HG02759 (cell line): Measurements from ENCODE around the gene FKBP1B.
"Not testable (repeated sequence)": the region's sequence is repeated elsewhere in the genome, so short reads cannot be mapped to it uniquely, and the experiment has no call there.

Source experiments
- ATAC-seq: cut with Tn5 transposase; IDR thresholded peaks from one replicate; pipeline ENCODE4 v1.9.1; 2021; ENCODE audit warnings: mild to moderate bottlenecking, moderate library complexity; ENCODE audit not compliant: unreplicated experiment

FKBP1B gene

GRCh38 chr2:24049485-24050021 is at the start of gene FKBP1B:
Gene FKBP1B, plus strand, starts transcription at chr2:24049741. Its CDS starts 109 bp downstream, at chr2:24049850.
- ATAC-seq = no peak

DNA sequence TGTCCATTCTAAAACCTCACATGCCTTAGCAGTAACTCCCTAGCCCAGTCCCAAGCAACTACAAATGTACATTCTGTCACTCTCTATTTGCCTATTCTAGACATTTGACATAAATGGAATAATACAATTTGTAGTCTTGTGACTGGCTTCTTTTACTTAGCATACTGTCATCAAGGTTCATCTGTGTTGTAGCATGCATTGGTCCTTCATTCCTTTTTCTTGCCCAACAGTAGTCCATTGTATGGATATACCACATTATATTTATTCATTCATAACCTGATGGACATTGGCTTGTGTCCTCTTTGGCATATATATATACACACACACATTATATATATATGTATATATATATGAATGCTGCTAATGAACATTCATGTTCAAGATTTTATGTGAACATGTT is 41.8 kb upstream of the FKBP1B start:
- ATAC-seq = no peak

DNA sequence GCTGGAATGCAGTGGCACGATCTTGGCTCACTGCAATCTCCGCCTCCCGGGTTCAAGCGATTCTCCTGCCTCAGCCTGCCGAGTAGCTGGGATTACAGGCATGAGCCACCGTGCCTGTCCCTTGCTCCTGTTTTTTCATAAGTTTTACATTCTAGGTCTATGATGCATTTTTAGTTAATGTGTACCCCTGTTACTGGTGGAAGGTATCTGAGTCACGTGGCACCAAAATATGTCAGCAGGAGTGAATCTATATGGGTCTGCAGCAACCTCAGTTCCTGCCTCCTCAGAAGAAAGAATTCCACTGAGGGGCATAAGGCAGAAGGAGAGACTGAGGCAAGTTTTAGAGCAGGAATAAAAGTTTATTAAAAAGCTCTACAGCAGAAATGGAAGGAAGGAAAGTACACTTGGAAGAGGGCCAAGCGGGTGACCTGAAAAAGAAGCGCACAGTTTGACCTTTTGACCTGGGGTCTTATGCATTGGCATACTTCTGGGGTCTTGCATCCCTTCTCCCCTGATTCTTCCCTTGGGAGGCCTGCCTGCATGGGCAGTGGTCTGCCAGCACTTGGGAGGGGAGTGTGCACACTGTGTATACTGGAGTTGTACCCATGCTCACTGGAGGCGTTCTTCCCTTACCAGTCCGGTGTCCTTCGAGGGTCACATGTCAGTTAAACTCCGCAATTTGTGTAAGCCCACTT is 40.7 kb upstream of the FKBP1B start:
- no peak for ATAC-seq

GRCh38 chr2:24009367-24009679 is 40.2 kb upstream of the FKBP1B start:
- no peak for ATAC-seq

DNA sequence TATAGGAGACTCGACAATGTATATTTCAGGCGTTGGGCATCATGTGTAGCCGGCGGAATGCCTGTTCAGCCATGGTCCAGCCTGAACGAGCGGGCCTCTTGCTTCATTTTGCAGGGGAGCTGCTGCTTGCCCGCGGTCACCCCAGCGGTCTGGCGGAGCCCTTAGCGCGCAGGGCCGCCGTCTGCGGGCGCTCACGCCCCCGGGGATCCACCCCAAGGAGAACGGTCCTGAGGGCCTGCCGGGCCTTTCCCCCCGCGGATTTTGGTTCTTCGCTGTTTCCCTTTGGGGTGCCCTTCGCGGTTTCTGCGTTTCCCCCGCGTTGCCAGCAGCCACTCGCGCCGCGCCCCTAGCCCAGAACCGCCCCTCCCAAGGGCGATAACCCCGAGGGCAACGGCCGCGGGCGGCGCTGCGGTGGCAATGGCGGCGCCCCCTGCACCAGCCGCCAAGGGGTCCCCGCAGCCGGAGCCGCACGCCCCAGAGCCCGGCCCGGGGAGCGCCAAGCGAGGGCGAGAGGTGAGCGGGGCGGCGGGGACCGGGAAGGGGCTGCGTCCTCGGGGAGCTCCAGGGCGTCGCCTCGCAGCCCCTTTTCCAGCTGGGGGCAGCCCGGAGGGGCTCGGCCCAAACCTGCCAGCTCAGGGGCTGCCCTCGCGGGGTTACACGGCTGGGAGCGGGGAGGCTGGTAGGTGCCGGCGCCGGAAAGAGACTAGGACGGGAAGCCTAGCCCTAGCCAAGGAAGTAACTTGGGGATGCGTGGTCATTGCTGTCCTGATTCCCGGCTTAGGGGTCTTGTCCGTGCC is 39.7 kb upstream of the FKBP1B start, which contains the start of gene MFSD2B:
Gene MFSD2B, plus strand, starts transcription at position 406 of the 797 bp plus-strand sequence. Its CDS starts 12 bp downstream, at position 418.
- ATAC-seq = no peak

DNA sequence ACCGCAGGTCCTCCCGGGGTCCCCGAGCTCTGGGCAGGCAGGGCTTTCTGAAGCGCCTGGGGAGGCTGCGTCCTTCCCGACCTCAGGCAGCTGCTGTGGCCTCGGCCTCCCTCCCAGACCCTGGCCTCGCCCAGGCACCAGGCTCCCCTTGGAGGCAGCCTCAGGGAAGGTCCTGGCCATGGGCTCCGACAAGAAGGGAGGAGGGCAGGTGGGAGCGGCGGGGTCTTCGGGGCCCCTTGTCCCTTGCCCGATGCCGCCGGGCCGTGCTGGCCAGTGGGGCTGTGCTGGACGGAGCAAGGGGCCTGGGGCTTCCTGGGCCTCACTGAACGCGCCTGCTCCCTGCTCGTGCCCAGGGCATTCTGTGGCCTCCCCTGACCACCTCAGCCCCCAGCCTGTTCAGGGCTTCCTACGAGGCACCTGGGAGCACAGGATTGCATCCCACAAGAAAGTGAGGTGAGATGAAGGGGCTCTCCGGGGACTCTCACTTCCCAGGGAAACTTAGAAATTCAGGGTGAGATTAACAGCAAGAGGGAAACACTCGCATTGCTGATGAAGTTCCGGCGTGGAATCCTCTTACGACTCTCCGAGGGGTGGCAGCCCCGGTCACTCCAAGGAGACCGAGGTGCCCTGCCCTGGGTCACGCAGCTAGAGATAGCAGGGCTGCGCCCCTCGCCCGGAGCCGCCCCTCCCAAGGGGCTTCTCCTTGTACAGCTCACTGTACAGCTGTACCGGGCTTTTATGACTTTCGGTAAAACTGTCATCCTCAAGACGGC is 38.9 kb upstream of the FKBP1B start:
- no peak for ATAC-seq

DNA sequence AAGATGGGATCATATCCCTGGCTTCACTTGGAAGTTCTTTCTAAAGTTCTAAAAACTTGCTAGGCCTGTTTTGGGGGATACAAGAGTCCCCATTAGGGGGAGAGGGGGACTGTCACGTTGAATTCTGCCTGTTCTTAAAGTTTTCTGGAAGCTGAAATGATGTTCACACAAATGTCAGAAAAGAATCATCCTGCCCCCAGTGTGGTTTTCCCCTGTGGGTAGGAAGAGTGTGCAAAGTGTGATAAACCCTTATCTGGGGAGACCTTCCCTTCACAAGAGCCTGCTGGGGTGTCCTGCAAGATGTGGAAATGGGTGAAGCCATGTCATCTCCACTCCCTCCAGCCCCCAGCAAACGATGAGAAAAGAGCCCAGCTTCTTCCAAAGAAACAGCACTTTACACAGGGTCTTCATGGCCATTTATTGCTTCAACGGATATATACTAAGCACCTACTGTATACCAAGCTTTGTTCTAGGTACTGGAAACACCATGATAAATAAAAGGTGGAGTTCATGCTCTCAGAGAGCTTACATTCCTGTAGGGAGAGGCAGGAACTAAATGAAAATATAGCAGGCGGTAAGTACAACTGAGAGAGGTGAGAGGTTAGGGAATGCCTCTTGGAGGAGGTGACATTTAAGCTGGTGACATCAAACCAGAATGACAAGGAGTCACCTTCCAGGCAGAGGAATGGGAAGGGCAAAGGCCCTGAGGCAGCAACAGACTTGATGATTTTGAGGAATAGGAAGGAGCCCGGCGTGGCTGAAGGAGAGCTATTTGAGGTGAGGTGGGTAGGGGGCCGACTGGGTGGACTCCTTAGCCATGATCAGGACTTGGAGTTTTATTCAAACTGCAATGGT is 38.1 kb upstream of the FKBP1B start:
- no peak for ATAC-seq

DNA sequence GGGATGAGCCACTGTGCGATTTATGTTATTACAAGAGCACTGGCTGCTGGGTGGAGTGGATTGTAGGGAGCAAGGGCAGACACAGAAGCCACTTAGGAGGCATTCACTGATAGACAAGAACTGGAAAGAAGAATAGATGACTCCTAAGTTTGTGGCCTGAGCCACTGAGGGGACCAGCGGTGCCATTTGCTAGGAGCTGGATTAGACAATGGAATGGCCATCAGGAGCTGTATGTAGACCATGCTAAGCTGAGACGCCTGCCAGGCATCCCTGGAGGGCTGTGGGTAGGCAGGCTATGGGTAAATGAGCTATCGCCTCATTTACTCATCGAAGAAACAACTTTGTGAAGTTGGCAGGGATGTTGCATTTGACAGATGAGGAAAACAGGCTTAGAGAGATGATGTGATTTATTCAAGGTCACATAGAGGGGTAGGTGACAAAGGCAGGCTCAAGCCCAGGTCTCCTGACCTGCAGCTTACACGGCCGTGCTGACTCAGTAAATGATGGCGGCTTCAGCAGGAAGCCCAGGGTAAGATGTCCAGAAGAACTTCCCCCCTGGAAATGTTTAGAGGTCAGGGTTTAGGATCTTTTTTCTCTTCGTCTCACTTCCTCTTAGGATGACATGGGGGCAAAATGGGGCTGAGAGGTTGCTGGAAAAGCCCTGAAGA is 36.9 kb upstream of the FKBP1B start:
- ATAC-seq = no peak

DNA sequence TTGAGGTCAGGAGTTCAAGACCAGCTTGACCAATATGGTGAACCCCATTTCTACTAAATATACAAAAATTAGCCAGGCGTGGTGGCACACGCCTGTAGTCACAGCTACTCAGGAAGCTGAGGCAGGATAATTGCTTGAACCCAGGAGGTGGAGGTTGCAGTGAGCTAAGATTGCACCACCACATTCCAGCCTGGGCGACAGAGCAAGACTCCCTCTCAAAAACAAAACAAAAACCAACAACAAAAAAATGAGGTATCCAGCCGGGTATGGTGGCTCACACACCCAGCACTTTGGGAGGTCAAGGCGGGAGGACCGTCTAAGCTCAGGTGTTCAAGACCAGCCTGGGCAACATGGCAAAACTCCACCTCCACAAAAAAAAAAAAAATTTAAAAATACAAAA is 34.6 kb upstream of the FKBP1B start:
- ATAC-seq = not testable (repeated sequence)

DNA sequence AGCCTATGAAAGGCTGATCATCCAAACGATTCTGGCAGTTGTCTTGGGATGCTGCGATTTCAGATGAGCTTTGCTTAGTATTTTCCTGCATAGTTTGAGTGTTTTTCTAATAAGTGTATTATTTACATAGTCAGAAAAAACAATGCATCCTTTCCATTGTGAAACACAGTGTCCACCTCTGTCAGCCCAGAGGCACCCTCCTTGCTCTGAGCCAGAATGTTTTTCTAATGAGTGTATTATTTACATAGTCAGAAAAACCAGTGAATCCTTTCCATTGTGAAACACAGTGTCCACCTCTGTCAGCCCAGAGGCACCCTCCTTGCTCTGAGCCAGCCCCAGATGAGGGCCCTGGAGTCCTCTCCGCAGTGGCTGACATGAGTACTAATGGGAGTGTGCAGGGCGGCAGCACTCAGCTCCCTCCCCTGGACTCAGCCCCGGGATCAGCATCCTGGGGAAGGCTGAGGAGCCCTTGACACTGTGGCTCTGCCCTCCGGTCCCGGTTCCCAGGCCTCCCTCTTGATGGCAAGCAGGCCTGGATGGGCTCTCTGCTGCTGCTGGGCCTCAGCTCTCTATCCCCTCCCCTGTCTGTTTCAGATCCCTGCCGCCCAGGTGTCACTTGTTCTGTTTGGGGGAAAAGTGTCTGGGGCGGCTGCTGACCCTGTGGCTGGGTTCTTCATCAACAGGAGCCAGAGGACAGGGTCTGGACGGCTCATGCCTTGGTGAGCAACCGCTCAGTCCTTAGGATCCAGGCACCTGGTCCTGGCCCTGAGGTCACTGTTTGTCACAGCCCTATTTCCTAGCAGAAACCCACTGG is 33.8 kb upstream of the FKBP1B start:
- no peak for ATAC-seq

DNA sequence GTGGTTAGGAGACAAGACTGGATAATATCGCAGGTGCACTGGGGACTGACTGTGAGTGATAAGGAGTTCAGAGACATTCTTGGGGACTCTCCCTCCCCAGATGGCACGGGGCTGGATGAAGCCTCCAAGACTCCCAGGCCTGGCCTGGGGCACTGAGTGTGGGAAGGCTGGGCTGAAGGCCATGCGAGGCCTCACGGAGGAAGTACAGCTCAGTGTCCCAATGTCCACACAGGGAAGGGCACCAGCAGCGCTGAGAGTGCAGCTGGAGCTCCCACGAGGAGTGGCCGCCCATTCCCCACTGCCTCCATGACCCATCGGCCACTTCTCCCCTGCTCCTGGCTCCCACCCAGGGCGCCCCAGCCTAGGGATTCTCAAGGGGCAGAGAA is 33.2 kb upstream of the FKBP1B start:
- ATAC-seq = no peak

GRCh38 chr2:24016853-24017703 is 32.5 kb upstream of the FKBP1B start:
- ATAC-seq = no peak

DNA sequence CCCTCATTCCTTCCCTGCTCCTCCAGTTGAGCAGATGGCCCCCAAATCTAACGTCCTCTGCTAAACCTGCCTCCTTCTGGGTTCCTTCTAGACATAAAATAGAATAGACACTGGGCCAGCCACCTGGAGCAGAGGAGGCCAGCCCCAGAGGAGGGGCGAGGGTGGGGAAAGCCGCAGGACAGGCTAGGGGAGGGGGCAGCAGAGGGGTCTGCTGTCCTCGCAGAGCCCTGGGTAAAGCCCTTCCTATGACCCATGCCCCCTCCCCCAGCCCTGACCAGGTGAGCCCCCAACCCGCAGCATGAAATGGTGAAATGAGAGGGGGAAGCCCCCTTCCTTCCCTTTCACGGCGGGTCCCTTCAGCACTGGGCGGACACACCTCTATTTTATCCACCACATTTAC is 31.8 kb upstream of the FKBP1B start:
- ATAC-seq = no peak

GRCh38 chr2:24018241-24018640 is 31.3 kb upstream of the FKBP1B start:
- ATAC-seq = no peak

- no peak for ATAC-seq
Observed at GRCh38 chr2:24019729-24020128, 29.8 kb upstream of the FKBP1B start.

GRCh38 chr2:24020244-24020643 is 29.3 kb upstream of the FKBP1B start:
- ATAC-seq = no peak

DNA sequence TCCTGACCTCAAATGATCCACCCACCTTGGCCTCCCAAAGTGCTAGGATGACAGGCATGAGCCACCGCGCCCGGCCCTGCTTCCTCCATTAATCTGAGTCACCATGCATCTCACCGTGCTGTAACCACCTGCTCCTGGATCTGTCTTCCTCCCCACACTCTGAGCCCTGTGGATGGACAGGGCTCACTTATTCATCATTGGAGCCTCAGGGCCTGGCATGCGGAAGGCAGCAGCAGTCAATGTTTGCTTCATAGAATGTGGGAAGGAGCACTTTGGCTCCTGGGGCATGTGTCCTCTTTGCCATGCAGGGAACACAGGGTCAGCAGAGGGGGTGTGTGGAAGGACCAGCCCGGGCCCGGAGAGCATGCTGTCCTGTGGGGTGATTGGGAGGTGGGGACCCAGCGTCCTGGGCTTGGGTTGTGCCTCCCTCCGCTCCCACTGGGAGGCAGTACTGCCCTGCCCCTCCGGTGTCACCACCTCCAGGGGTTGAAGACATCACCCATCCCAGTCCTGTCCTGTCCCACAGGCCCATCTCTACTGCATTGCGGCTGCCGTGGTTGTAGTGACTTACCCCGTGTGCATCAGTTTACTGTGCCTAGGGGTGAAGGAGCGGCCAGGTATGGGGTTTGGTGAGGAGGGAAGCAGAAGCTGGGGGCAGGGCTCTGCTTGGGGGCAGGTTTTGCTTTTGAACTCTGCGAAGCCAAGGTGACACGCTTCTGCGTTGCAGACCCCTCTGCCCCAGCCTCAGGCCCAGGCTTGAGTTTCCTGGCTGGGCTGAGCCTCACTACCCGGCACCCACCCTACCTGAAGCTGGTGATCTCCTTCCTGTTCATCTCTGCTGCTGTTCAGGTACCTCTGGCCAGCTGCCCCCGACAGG is 28.2 kb upstream of the FKBP1B start:
- no peak for ATAC-seq
